GM21576 (cell line): Measurements from ENCODE around the gene GLB1L2.

Source experiments
- ATAC-seq: cut with Tn5 transposase; IDR thresholded peaks from one replicate; pipeline ENCODE4 v1.9.1; 2021; ENCODE audit warnings: mild to moderate bottlenecking, moderate library complexity; ENCODE audit not compliant: unreplicated experiment

Gene GLB1L2

GRCh38 chr11:134417871-134418840 lies 86.4 kb downstream of the GLB1L2 start:
- ATAC-seq: no peak

- ATAC-seq: no peak
These were observed 91.3 kb downstream of the GLB1L2 start for GRCh38 chr11:134423106-134423505.

- no peak for ATAC-seq
These were observed 93.6 kb downstream of the GLB1L2 start for GRCh38 chr11:134425413-134425812.
